GM12878 (cell line): ENCODE measurements around the gene POU2F3. TPM values are rescaled to one million over a fixed set of nuclear protein-coding genes. Genes with fewer than 3 reads are reported as not detected.

ENCODE experiments used
- BACH1 ChIP-seq: fragments of 450-650 bp; IDR thresholded peaks from 2 replicates; pipeline ENCODE4 v1.6.1; 2017; ENCODE audit warnings: mild to moderate bottlenecking, borderline replicate concordance
- KLF5 ChIP-seq: fragments of 450-650 bp; IDR thresholded peaks from 2 replicates; pipeline ENCODE4 v1.6.1; 2014; ENCODE audit warnings: mild to moderate bottlenecking; ENCODE audit not compliant: partially characterized antibody
- REST ChIP-seq: IDR thresholded peaks from 2 replicates; pipeline ENCODE4 v1.6.1; 2012; ENCODE audit warnings: mild to moderate bottlenecking, low read depth, low read length
- ZNF687 ChIP-seq: fragments of 450-650 bp; IDR thresholded peaks from 2 replicates; pipeline ENCODE4 v1.6.1; 2017; ENCODE audit warnings: mild to moderate bottlenecking, moderate library complexity
- polyA plus RNA-seq, 11 experiments: library from polyadenylated mRNA; depleted of rRNA in 4 of 11; unstranded in 6 of 11; stranded (reverse) in 5 of 11; fragments of >200 nt; fragmentation: Nextera tagmentation in 4 of 11; fragmentation: Illumina TruSeq in 1 of 11; extraction: Ambion mirVana in 4 of 11; extraction: Trizol in 1 of 11; gene quantifications; 1 replicate in 1 of 11; 2 replicates in 10 of 11; pipeline versions ENCODE4 v1.2.1 to v1.2.3, GENCODE V29; 2011 to 2016; ENCODE audit warnings: inconsistent platforms in 2 of 11, missing spikeins in 2 of 11, low read depth in 1 of 11
- total RNA-seq, 4 experiments: library from RNA; depleted of rRNA in 3 of 4; stranded (reverse); fragments of >200 nt in 3 of 4; fragmentation: Illumina TruSeq in 1 of 4; extraction: Trizol in 1 of 4; gene quantifications; 2 replicates each; pipeline versions ENCODE4 v1.2.1 to v1.2.3, GENCODE V29; 2013 to 2021

Gene POU2F3
- total and polyA plus RNA-seq, 10 of the 15 experiments (the other 5 are each of a cell fraction or from before 2014, with no cell fraction given) = 0.09 to 4.4 (median 0.33) TPM

GRCh38 chr11:120209746-120210625 is 30.0 kb upstream of the POU2F3 start (continued):
- no peak for TF ChIP-seq ZNF687
- TF ChIP-seq BACH1 = no peak
- no peak for TF ChIP-seq REST
- no peak for TF ChIP-seq KLF5
